Fibroblast of the aortic adventitia (primary cell): ENCODE data around the gene AURKAIP1. TPM values are rescaled to one million over a fixed set of nuclear protein-coding genes. Genes with fewer than 3 reads are reported as not detected.

Experiments used
- DNase-seq: peaks from one replicate; pipeline ENCODE4 v3.0.0-alpha.2; 2010; ENCODE audit warnings: low read depth
- H3K4me3 ChIP-seq: 2 replicates; pipeline ENCODE4 v1.5.1; 2011; ENCODE audit warnings: low read depth, mild to moderate bottlenecking, control low read depth, low read length, moderate library complexity
- CTCF ChIP-seq: IDR thresholded peaks from 2 replicates; pipeline ENCODE4 v1.5.1; 2011; ENCODE audit warnings: mild to moderate bottlenecking, low read length, control low read depth, inconsistent platforms; ENCODE audit not compliant: insufficient read depth
- total RNA-seq: library from RNA; depleted of rRNA; stranded (reverse); fragments of >200 nt; gene quantifications from 2 replicates; pipeline ENCODE4 v1.2.3, GENCODE V29; 2012; ENCODE audit warnings: low replicate concordance

AURKAIP1 gene
- total RNA-seq, 1 donor, result 71.1 TPM

GRCh38 chr1:1358433-1359271 is 16.4 kb downstream of the AURKAIP1 start, which contains the start of gene MXRA8:
Gene MXRA8, minus strand, starts transcription at chr1:1358555. Its CDS starts 51 bp downstream, at chr1:1358504.
- no peak for TF ChIP-seq CTCF
- peak within 1 kb of the TSS; percentile 88 for H3K4me3 ChIP-seq
- peak; percentile 96 for DNase-seq

- no peak for DNase-seq
- peak overlapping the region; percentile 88 for H3K4me3 ChIP-seq
- no peak for TF ChIP-seq CTCF
These were observed 17.1 kb downstream of the AURKAIP1 start for GRCh38 chr1:1357871-1358432.

GRCh38 chr1:1356796-1357401 is 18.1 kb downstream of the AURKAIP1 start:
- DNase-seq, result no peak
- peak overlapping the region; percentile 88 for H3K4me3 ChIP-seq
- TF ChIP-seq CTCF, result no peak

- TF ChIP-seq CTCF, result no peak
These were observed 18.7 kb downstream of the AURKAIP1 start for GRCh38 chr1:1356166-1356795.

GRCh38 chr1:1355416-1355815 is 19.6 kb downstream of the AURKAIP1 start:
- H3K4me3 ChIP-seq, result peak overlapping the region; percentile 88
- DNase-seq, result no peak
- TF ChIP-seq CTCF, result no peak

More at GRCh38 chr1:1356166-1356795, 18.7 kb downstream of the AURKAIP1 start:
- H3K4me3 ChIP-seq, result peak overlapping the region; percentile 88
- DNase-seq, result no peak
